ENCODE results near the gene NTNG1. TPM values are rescaled to one million over a fixed set of nuclear protein-coding genes. Genes with fewer than 3 reads are reported as not detected.

NTNG1 gene
- polyA plus RNA-seq, 3 donors, result 0.07 to 0.79 (median 0.43) TPM

Other genes starting within 250 kb of the NTNG1 start
- 1 to 10 TPM; 7.8 to 9.7 (median 8.7) TPM for gene PRMT6, start 84.4 kb upstream of the NTNG1 start, polyA plus RNA-seq

Data from adipose tissue (tissue), 3 donors.